DND-41 (cell line): ENCODE results near the gene COQ10B.

Experiments used
- ATAC-seq: fragments of 200-7000 bp; cut with Tn5 transposase; 3 replicates; pipeline ENCODE4 v1.9.1; 2021; ENCODE audit warnings: low read depth; ENCODE audit not compliant: insufficient read depth
- DNase-seq: peaks from one replicate; pipeline ENCODE4 v3.0.0-alpha.2; 2020
- H2AFZ ChIP-seq: 2 replicates; pipeline ENCODE4 v1.6.0; 2012; ENCODE audit warnings: low read depth, low read length
- H3K27ac ChIP-seq: 2 replicates; pipeline ENCODE4 v1.5.1; 2012; ENCODE audit warnings: low read length, inconsistent platforms
- H3K27me3 ChIP-seq: fragments of 200-600 bp; sonication (generic); 2 replicates; pipeline ENCODE4 v1.6.0; 2012; ENCODE audit warnings: low read length, mild to moderate bottlenecking, inconsistent platforms; ENCODE audit not compliant: insufficient read depth, poor library complexity
- H3K36me3 ChIP-seq: 2 replicates; pipeline ENCODE4 v1.5.1; 2012; ENCODE audit warnings: low read length, inconsistent platforms; ENCODE audit not compliant: insufficient read depth
- H3K4me1 ChIP-seq: 2 replicates; pipeline ENCODE4 v1.5.1; 2012; ENCODE audit warnings: mild to moderate bottlenecking, low read length; ENCODE audit not compliant: insufficient read depth
- H3K4me2 ChIP-seq: 2 replicates; pipeline ENCODE4 v1.6.0; 2012; ENCODE audit warnings: mild to moderate bottlenecking, moderate library complexity, low read length, inconsistent platforms; ENCODE audit not compliant: insufficient read depth
- H3K4me3 ChIP-seq, 2 experiments: fragments of 200-600 bp in 1 of 2; shearing (Covaris generic) in 1 of 2; 2 replicates each; pipeline ENCODE4 v1.5.1; 2012 to 2016; ENCODE audit warnings: inconsistent platforms in 2 of 2, low read length in 2 of 2, mild to moderate bottlenecking in 2 of 2, low read depth in 1 of 2, moderate library complexity in 1 of 2
- H3K79me2 ChIP-seq: 2 replicates; pipeline ENCODE4 v1.6.0; 2012; ENCODE audit warnings: low read length, inconsistent platforms; ENCODE audit not compliant: insufficient read depth
- H3K9ac ChIP-seq: 2 replicates; pipeline ENCODE4 v1.6.0; 2012; ENCODE audit warnings: low read depth, mild to moderate bottlenecking, inconsistent platforms, low read length, moderate library complexity
- H3K9me3 ChIP-seq: 2 replicates; pipeline ENCODE4 v1.5.1; 2012; ENCODE audit warnings: low read length, moderate library complexity, mild to moderate bottlenecking, inconsistent platforms; ENCODE audit not compliant: insufficient read depth, severe bottlenecking
- H4K20me1 ChIP-seq: 2 replicates; pipeline ENCODE4 v1.6.0; 2012; ENCODE audit warnings: low read length; ENCODE audit not compliant: insufficient read depth
- EZH2 ChIP-seq: IDR thresholded peaks from 3 replicates; pipeline ENCODE4 v1.6.1; 2012; ENCODE audit warnings: borderline replicate concordance, low read depth, mild to moderate bottlenecking, moderate library complexity, low read length, inconsistent platforms; ENCODE audit not compliant: severe bottlenecking
- TF ChIP-seq, protein P1 (sequence below): IDR thresholded peaks from 2 replicates; pipeline ENCODE4 v1.5.1; 2012; ENCODE audit warnings: borderline replicate concordance, low read length, moderate library complexity, mild to moderate bottlenecking; ENCODE audit not compliant: poor library complexity, severe bottlenecking; ENCODE audit errors: extremely low read depth

The COQ10B gene

DNA sequence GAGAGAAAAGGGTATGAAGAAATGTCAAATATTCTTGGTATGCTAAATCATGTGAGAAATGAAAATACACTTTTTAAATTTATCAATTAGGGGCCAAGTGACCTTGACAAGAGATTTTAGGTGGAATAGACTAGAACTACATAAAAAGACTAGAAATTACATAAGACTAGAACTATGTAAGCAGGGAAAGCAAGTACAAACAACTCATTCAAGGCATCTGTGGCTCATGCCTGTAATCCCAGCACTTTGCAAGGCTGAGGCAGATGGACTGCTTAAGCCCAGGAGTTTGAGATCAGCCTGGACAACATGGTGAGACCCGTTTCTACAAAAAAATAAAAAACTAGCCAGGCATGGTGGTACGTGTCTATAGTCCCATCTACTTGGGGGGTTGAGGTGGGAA is 38.8 kb upstream of the COQ10B start:
- DNase-seq = no peak
- no peak overlapping the region for H2AFZ ChIP-seq
- peaks cover 94% of the 10 kb centered on the region for H3K36me3 ChIP-seq
- H3K4me1 ChIP-seq = no peaks in the 10 kb centered on the region
- no peak overlapping the region for H3K9ac ChIP-seq
- no peak overlapping the region for H3K27ac ChIP-seq
- TF ChIP-seq, protein P1, sequence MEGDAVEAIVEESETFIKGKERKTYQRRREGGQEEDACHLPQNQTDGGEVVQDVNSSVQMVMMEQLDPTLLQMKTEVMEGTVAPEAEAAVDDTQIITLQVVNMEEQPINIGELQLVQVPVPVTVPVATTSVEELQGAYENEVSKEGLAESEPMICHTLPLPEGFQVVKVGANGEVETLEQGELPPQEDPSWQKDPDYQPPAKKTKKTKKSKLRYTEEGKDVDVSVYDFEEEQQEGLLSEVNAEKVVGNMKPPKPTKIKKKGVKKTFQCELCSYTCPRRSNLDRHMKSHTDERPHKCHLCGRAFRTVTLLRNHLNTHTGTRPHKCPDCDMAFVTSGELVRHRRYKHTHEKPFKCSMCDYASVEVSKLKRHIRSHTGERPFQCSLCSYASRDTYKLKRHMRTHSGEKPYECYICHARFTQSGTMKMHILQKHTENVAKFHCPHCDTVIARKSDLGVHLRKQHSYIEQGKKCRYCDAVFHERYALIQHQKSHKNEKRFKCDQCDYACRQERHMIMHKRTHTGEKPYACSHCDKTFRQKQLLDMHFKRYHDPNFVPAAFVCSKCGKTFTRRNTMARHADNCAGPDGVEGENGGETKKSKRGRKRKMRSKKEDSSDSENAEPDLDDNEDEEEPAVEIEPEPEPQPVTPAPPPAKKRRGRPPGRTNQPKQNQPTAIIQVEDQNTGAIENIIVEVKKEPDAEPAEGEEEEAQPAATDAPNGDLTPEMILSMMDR = no peak
- H4K20me1 ChIP-seq = peaks cover 8% of the 10 kb centered on the region; the same call in 1 of the 2 replicates
- H3K79me2 ChIP-seq = peaks cover 73% of the 10 kb centered on the region
- no peak overlapping the region for H3K4me3 ChIP-seq
- no peaks in the 10 kb centered on the region for H3K27me3 ChIP-seq
- ATAC-seq = no peak
- H3K9me3 ChIP-seq = no peaks in the 10 kb centered on the region
- H3K4me2 ChIP-seq = no peak overlapping the region

DNA sequence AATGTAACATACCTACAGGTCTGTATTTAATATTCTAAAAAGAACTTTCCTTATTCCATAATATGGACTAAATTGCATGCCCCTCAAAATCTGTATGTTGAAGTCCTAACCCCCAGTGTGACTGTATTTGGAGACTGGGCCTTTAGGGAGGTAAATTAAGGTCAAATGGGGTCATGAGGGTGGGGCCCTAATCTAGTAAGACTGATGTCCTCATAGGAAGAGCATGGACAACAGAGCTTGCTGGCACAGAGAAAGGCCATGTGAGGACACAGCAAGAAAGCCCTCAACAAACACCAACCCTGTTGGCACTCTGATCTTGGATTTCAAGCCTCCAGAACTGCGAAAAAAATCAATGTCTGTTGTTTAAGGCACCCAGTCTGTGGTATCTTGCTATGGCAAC is 37.1 kb upstream of the COQ10B start:
- H3K9me3 ChIP-seq = no peaks in the 10 kb centered on the region
- TF ChIP-seq EZH2 = no peak
- TF ChIP-seq, protein P1 = no peak
- no peaks in the 10 kb centered on the region for H3K27me3 ChIP-seq
- no peak overlapping the region for H2AFZ ChIP-seq
- ATAC-seq = no peak
- H3K4me2 ChIP-seq = no peak overlapping the region
- H3K9ac ChIP-seq = no peak overlapping the region
- peaks cover 83% of the 10 kb centered on the region for H3K79me2 ChIP-seq
- peaks cover 4% of the 10 kb centered on the region; the same call in 1 of the 2 replicates for H4K20me1 ChIP-seq
- H3K36me3 ChIP-seq = peaks cover 96% of the 10 kb centered on the region
- H3K27ac ChIP-seq = no peak overlapping the region
- no peak overlapping the region for H3K4me3 ChIP-seq
- DNase-seq = no peak
- no peaks in the 10 kb centered on the region for H3K4me1 ChIP-seq

DNA sequence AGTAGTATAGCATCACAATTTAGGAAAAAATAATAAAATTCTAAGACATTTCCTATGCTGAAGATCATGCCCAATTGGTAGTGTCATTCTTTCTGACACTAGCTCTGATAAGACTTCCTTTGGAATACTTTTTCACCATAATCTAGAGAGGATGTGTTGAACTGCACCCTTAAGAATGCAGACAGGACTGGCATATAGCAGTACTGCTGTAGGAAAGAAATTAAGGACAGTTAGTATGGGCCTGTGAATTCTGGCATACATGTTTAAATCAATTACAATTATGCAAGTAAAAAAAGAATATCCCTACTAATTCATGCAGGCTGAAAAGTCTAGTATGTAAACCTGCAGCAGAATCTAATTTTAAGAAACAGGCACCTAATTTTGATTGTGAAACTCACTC is 33.9 kb upstream of the COQ10B start:
- Histone ChIP-seq H4K20me1 (peaks cover 31% of the 10 kb centered on the region), H3K79me2 (peaks cover 97% of the 10 kb centered on the region), H3K27me3 (no peaks in the 10 kb centered on the region), H3K27ac (no peak overlapping the region), H3K9ac (no peak overlapping the region), H3K9me3 (no peaks in the 10 kb centered on the region), H3K4me3 (no peak overlapping the region), H3K36me3 (peaks cover 99% of the 10 kb centered on the region), H3K4me1 (no peaks in the 10 kb centered on the region), H3K4me2 (no peak overlapping the region), H2AFZ (no peak overlapping the region)
- DNase-seq = no peak
- no peak for ATAC-seq
- TF ChIP-seq, protein P1 = no peak
- no peak for TF ChIP-seq EZH2

DNA sequence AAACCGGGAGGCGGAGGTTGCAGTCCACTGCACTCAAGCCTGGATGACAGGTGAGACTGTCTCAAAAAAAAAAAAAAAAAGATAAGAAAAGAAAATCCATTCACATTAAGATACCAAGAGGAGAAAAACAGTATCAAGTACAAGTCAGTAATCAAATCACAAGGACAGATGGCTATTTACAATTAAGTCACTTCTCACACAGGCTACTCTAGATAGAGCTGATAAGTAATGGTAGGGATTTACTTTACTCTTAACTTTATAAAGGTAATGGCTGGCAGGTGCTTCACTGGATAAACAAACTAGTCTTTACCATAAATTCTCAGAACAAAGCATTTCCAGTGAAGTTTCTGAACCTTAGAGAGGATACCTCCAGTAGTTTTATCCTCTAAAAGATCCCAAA is 30.0 kb upstream of the COQ10B start:
- H3K36me3 ChIP-seq = peaks cover 74% of the 10 kb centered on the region

More for the DNA sequence above, 30.0 kb upstream of the COQ10B start:
- no peak for TF ChIP-seq EZH2
- TF ChIP-seq, protein P1 = no peak
- Histone ChIP-seq H3K27ac (no peak overlapping the region), H3K4me1 (no peaks in the 10 kb centered on the region; the same call in 1 of the 2 replicates), H2AFZ (no peak overlapping the region), H3K4me2 (no peak overlapping the region), H3K27me3 (no peaks in the 10 kb centered on the region), H4K20me1 (peaks cover 62% of the 10 kb centered on the region), H3K9ac (no peak overlapping the region), H3K9me3 (no peaks in the 10 kb centered on the region), H3K4me3 (no peak overlapping the region), H3K79me2 (peaks cover 100% of the 10 kb centered on the region)
- no peak for DNase-seq
- no peak for ATAC-seq
